ENCODE results near the gene PRDM10. TPM values are rescaled to one million over a fixed set of nuclear protein-coding genes. Genes with fewer than 3 reads are reported as not detected.

PRDM10 gene
- total RNA-seq, 1 experiment from 2014 or later = 18.1 TPM

- no peak overlapping the region for H3K27ac ChIP-seq (ENCODE audit: low read depth, low read length, poor library complexity, severe bottlenecking)
- DNase-seq (ENCODE audit: low spot score) = no peak
Observed at GRCh38 chr11:129985823-129986222, 16.8 kb downstream of the PRDM10 start.

GRCh38 chr11:129980086-129980485, 22.5 kb downstream of the PRDM10 start:
- intact Hi-C loops (cut with micrococcal nuclease; ENCODE audit: unreplicated experiment) = no loop called here
- Histone ChIP-seq H3K27ac (ENCODE audit: low read depth, low read length, poor library complexity, severe bottlenecking) (no peak overlapping the region), H3K9me3 (ENCODE audit: low read depth, low read length, poor library complexity, severe bottlenecking) (no peaks in the 10 kb centered on the region), H3K4me1 (ENCODE audit: insufficient read depth, low read length, poor library complexity, severe bottlenecking) (no peaks in the 10 kb centered on the region), H3K27me3 (replicated peaks; ENCODE audit: insufficient read depth, low read depth, low read length, poor library complexity) (no peaks in the 10 kb centered on the region), H3K36me3 (ENCODE audit: insufficient read depth, low read length, poor library complexity, severe bottlenecking) (no peaks in the 10 kb centered on the region), H3K4me3 (ENCODE audit: low read depth, low read length, poor library complexity, severe bottlenecking) (no peak overlapping the region)
- TF ChIP-seq EZH2 (IDR thresholded peaks at IDR 0.05; ENCODE audit: borderline replicate concordance, low read depth, low read length, poor library complexity, severe bottlenecking) (no peak), CTCF (conservative IDR thresholded peaks at IDR 0.05; ENCODE audit: low read depth, low read length) (no peak)
- DNase-seq (ENCODE audit: low spot score) = no peak
- POLR2A ChIA-PET (ENCODE audit: low non-redundant PET) = no interaction called here
- CTCF ChIA-PET = no interaction called here
- BruUV-seq (replicated peaks) = no TSS peak

More at GRCh38 chr11:129985823-129986222, 16.8 kb downstream of the PRDM10 start:
- POLR2A ChIA-PET (ENCODE audit: low non-redundant PET) = no interaction called here
- no peak for TF ChIP-seq CTCF (conservative IDR thresholded peaks at IDR 0.05; ENCODE audit: low read depth, low read length)
- TF ChIP-seq EZH2 (IDR thresholded peaks at IDR 0.05; ENCODE audit: borderline replicate concordance, low read depth, low read length, poor library complexity, severe bottlenecking) = no peak
- no peaks in the 10 kb centered on the region for H3K36me3 ChIP-seq (ENCODE audit: insufficient read depth, low read length, poor library complexity, severe bottlenecking)
- CTCF ChIA-PET = no interaction called here
- H3K4me1 ChIP-seq (ENCODE audit: insufficient read depth, low read length, poor library complexity, severe bottlenecking) = no peaks in the 10 kb centered on the region
- no peaks in the 10 kb centered on the region for H3K9me3 ChIP-seq (ENCODE audit: low read depth, low read length, poor library complexity, severe bottlenecking)
- no peak overlapping the region for H3K4me3 ChIP-seq (ENCODE audit: low read depth, low read length, poor library complexity, severe bottlenecking)
- BruUV-seq (replicated peaks) = no TSS peak
- no peaks in the 10 kb centered on the region for H3K27me3 ChIP-seq (replicated peaks; ENCODE audit: insufficient read depth, low read depth, low read length, poor library complexity)
- intact Hi-C loops (cut with micrococcal nuclease; ENCODE audit: unreplicated experiment) = no loop called here

GRCh38 chr11:129979046-129979605, 23.5 kb downstream of the PRDM10 start:
- Histone ChIP-seq H3K4me3 (ENCODE audit: low read depth, low read length, poor library complexity, severe bottlenecking) (no peak overlapping the region), H3K36me3 (ENCODE audit: insufficient read depth, low read length, poor library complexity, severe bottlenecking) (no peaks in the 10 kb centered on the region), H3K27me3 (replicated peaks; ENCODE audit: insufficient read depth, low read depth, low read length, poor library complexity) (no peaks in the 10 kb centered on the region), H3K4me1 (ENCODE audit: insufficient read depth, low read length, poor library complexity, severe bottlenecking) (no peaks in the 10 kb centered on the region), H3K27ac (ENCODE audit: low read depth, low read length, poor library complexity, severe bottlenecking) (no peak overlapping the region), H3K9me3 (ENCODE audit: low read depth, low read length, poor library complexity, severe bottlenecking) (no peaks in the 10 kb centered on the region)
- no peak for DNase-seq (ENCODE audit: low spot score)
- no TSS peak for BruUV-seq (replicated peaks)
- ChIA-PET POLR2A (ENCODE audit: low non-redundant PET) (no interaction called here), CTCF (no interaction called here)
- TF ChIP-seq CTCF (conservative IDR thresholded peaks at IDR 0.05; ENCODE audit: low read depth, low read length) (no peak), EZH2 (IDR thresholded peaks at IDR 0.05; ENCODE audit: borderline replicate concordance, low read depth, low read length, poor library complexity, severe bottlenecking) (no peak)
- intact Hi-C loops (cut with micrococcal nuclease; ENCODE audit: unreplicated experiment) = no loop called here

Measured in A673 (cell line).